GM12878 (cell line): Measurements from ENCODE around the gene EHHADH. TPM values are rescaled to one million over a fixed set of nuclear protein-coding genes. Genes with fewer than 3 reads are reported as not detected.

Source experiments
- ATAC-seq: fragments of 200-7000 bp; cut with Tn5 transposase; 3 replicates; pipeline ENCODE4 v1.9.1; 2020; ENCODE audit warnings: mild to moderate bottlenecking, moderate library complexity
- BruUV-seq: library from RNA; stranded (reverse); fragments of 400-500 nt; replicated peaks from 2 replicates; lab custom pipeline; 2021; lab: Mats Ljungman, UMichigan
- CTCF ChIA-PET: fragments of 300-600 bp; sonication (Branson Sonifier 250); formaldehyde crosslinking; extraction: SDS; loops from one replicate; lab custom pipeline; 2021; ENCODE audit warnings: inconsistent platforms; lab: Yijun Ruan, JAX
- POLR2A ChIA-PET: fragments of 350-600 bp; formaldehyde crosslinking; extraction: SDS; loops from one replicate; lab custom pipeline; 2021; ENCODE audit warnings: inconsistent platforms; lab: Charles Lee
- RAD21 ChIA-PET: fragments of 300-600 bp; sonication (Branson Sonifier 250); formaldehyde crosslinking; loops from one replicate; lab custom pipeline; 2023; ENCODE audit warnings: antibody characterized with exemption; ENCODE audit not compliant: unreplicated experiment; lab: Charles Lee
- SMC1A ChIA-PET: fragments of 300-600 bp; sonication (Branson Sonifier 250); formaldehyde crosslinking; loops from one replicate; lab custom pipeline; 2023; ENCODE audit not compliant: unreplicated experiment, uncharacterized antibody; lab: Charles Lee
- DNase-seq: peaks from one replicate; pipeline ENCODE4 v3.0.0-alpha.2; 2011; ENCODE audit warnings: low read depth, low spot score
- FAIRE-seq: peaks from 3 replicates; lab custom pipeline; 2011; peaks lifted over from hg19 to GRCh38; lab: Jason Lieb, UNC
- H2AFZ ChIP-seq: 2 replicates; pipeline ENCODE4 v1.6.0; 2011; ENCODE audit warnings: low read depth, low read length, control low read depth; ENCODE audit not compliant: control insufficient read depth
- H3K27ac ChIP-seq: 2 replicates; pipeline ENCODE4 v1.5.1; 2011; ENCODE audit warnings: control low read depth; ENCODE audit not compliant: control insufficient read depth, insufficient read depth
- H3K27me3 ChIP-seq, 2 experiments: replicated peaks in 1 of 2; 2 replicates each; pipeline versions ENCODE4 v1.6.0 to v1.6.1; 2011; ENCODE audit warnings: low read length in 1 of 2; ENCODE audit not compliant: control insufficient read depth in 2 of 2, insufficient read depth in 2 of 2
- H3K36me3 ChIP-seq, 2 experiments: 2 replicates each; pipeline ENCODE4 v1.5.1; 2011; ENCODE audit warnings: low read length in 1 of 2; ENCODE audit not compliant: control insufficient read depth in 2 of 2, insufficient read depth in 2 of 2
- H3K4me1 ChIP-seq: 2 replicates; pipeline ENCODE4 v1.6.1; 2011; ENCODE audit warnings: mild to moderate bottlenecking, low read length, moderate library complexity, mixed read lengths; ENCODE audit not compliant: control insufficient read depth, insufficient read depth
- H3K4me2 ChIP-seq: 2 replicates; pipeline ENCODE4 v1.6.0; 2011; ENCODE audit warnings: control low read depth; ENCODE audit not compliant: control insufficient read depth, insufficient read depth
- H3K4me3 ChIP-seq: fragments of 200-600 bp; sonication (generic); 2 replicates; pipeline ENCODE4 v1.5.1; 2016
- H3K79me2 ChIP-seq: 2 replicates; pipeline ENCODE4 v1.6.0; 2011; ENCODE audit warnings: low read length; ENCODE audit not compliant: control insufficient read depth, insufficient read depth
- H3K9ac ChIP-seq: 2 replicates; pipeline ENCODE4 v1.8.0; 2011; ENCODE audit warnings: low read length, control low read depth, mixed read lengths; ENCODE audit not compliant: control insufficient read depth, insufficient read depth
- H3K9me3 ChIP-seq: replicated peaks from 3 replicates; pipeline ENCODE4 v1.5.1; 2011; ENCODE audit warnings: mild to moderate bottlenecking, low read length; ENCODE audit not compliant: control insufficient read depth, insufficient read depth
- H4K20me1 ChIP-seq: 2 replicates; pipeline ENCODE4 v1.6.0; 2011; ENCODE audit not compliant: control insufficient read depth, insufficient read depth
- ASH2L ChIP-seq: fragments of 300-600, 200-600 bp; sonication (generic); IDR thresholded peaks from 2 replicates; pipeline ENCODE4 v1.6.1; 2017; ENCODE audit warnings: low read depth, mild to moderate bottlenecking, borderline replicate concordance
- BACH1 ChIP-seq: fragments of 450-650 bp; IDR thresholded peaks from 2 replicates; pipeline ENCODE4 v1.6.1; 2017; ENCODE audit warnings: mild to moderate bottlenecking, borderline replicate concordance
- E2F8 ChIP-seq: fragments of 450-650 bp; IDR thresholded peaks from 2 replicates; pipeline ENCODE4 v1.6.1; 2018; ENCODE audit warnings: mild to moderate bottlenecking, low read depth, moderate library complexity; ENCODE audit not compliant: partially characterized antibody
- EP300 ChIP-seq, 2 experiments: fragments of 150-350 bp in 1 of 2; IDR thresholded peaks; 2 replicates each; pipeline ENCODE4 v1.6.1; 2011 to 2012; ENCODE audit warnings: low read depth in 2 of 2, low read length in 2 of 2, borderline replicate concordance in 1 of 2, improper control_type of control experiment in 1 of 2, inconsistent platforms in 1 of 2; ENCODE audit not compliant: control insufficient read depth in 1 of 2
- FOXM1 ChIP-seq: IDR thresholded peaks from 2 replicates; pipeline ENCODE4 v1.6.1; 2012; ENCODE audit warnings: low read depth, mild to moderate bottlenecking, inconsistent platforms, low read length, moderate library complexity
- HCFC1 ChIP-seq: fragments of 150-350 bp; IDR thresholded peaks from 2 replicates; pipeline ENCODE4 v1.6.1; 2014; ENCODE audit warnings: low read length
- HDAC6 ChIP-seq: fragments of 200-600 bp; sonication (generic); IDR thresholded peaks from one replicate; pipeline ENCODE4 v1.8.0; 2017; ENCODE audit warnings: antibody characterized with exemption; ENCODE audit not compliant: unreplicated experiment
- MAX ChIP-seq: IDR thresholded peaks from 2 replicates; pipeline ENCODE4 v1.6.1; 2012; ENCODE audit warnings: low read depth, low read length, improper control_type of control experiment
- PKNOX1 ChIP-seq: fragments of 450-650 bp; IDR thresholded peaks from 2 replicates; pipeline ENCODE4 v1.6.1; 2016; ENCODE audit warnings: mild to moderate bottlenecking
- POLR2AphosphoS5 ChIP-seq: IDR thresholded peaks from 2 replicates; pipeline ENCODE4 v1.6.1; 2011; ENCODE audit warnings: mild to moderate bottlenecking, low read length, inconsistent platforms
- RFX5 ChIP-seq: IDR thresholded peaks from 2 replicates; pipeline ENCODE4 v1.6.1; 2011; ENCODE audit warnings: low read depth, low read length, improper control_type of control experiment
- STAT3 ChIP-seq: IDR thresholded peaks from 2 replicates; pipeline ENCODE4 v1.6.1; 2011; ENCODE audit warnings: low read depth, low read length, improper control_type of control experiment
- whole genome bisulfite sequencing: methylation state at CpG from one replicate; pipeline ENCODE4 v1.1.6; 2016; ENCODE audit warnings: low lambda C conversion rate; ENCODE audit not compliant: insufficient replicate concordance, insufficient coverage; ENCODE audit errors: missing lambda C conversion rate; 5-methylcytosine and 5-hydroxymethylcytosine counted together
- in situ Hi-C: fragments of 300-500 bp; cut with MboI; formaldehyde crosslinking; loops from 9 replicates; pipeline ENCODE4 v1.14.3; 2018; ENCODE audit warnings: mixed read lengths
- intact Hi-C: fragments of 100-400 bp; cut with micrococcal nuclease; formaldehyde crosslinking; loops from one replicate; pipeline ENCODE4 v1.14.2; 2022; ENCODE audit not compliant: unreplicated experiment
- polyA plus RNA-seq, 11 experiments: library from polyadenylated mRNA; depleted of rRNA in 4 of 11; unstranded in 6 of 11; stranded (reverse) in 5 of 11; fragments of >200 nt; fragmentation: Nextera tagmentation in 4 of 11; fragmentation: Illumina TruSeq in 1 of 11; extraction: Ambion mirVana in 4 of 11; extraction: Trizol in 1 of 11; gene quantifications; 1 replicate in 1 of 11; 2 replicates in 10 of 11; pipeline versions ENCODE4 v1.2.1 to v1.2.3, GENCODE V29; 2011 to 2016; ENCODE audit warnings: inconsistent platforms in 2 of 11, missing spikeins in 2 of 11, low read depth in 1 of 11
- total RNA-seq, 4 experiments: library from RNA; depleted of rRNA in 3 of 4; stranded (reverse); fragments of >200 nt in 3 of 4; fragmentation: Illumina TruSeq in 1 of 4; extraction: Trizol in 1 of 4; gene quantifications; 2 replicates each; pipeline versions ENCODE4 v1.2.1 to v1.2.3, GENCODE V29; 2013 to 2021

EHHADH gene
- total and polyA plus RNA-seq, 10 of the 15 experiments (the other 5 are each of a cell fraction or from before 2014, with no cell fraction given) = 0.96 to 8.4 (median 5.3) TPM

GRCh38 chr3:185197068-185197467, 56.8 kb downstream of the EHHADH start:
- FAIRE-seq = no peak
- Histone ChIP-seq H3K27ac (no peak overlapping the region), H3K79me2 (no peaks in the 10 kb centered on the region), H3K9me3 (no peaks in the 10 kb centered on the region), H4K20me1 (no peaks in the 10 kb centered on the region), H3K4me3 (no peak overlapping the region), H3K4me1 (no peaks in the 10 kb centered on the region), H3K36me3 (no peaks in the 10 kb centered on the region), H3K4me2 (no peak overlapping the region)
- no peak for ATAC-seq
- in situ Hi-C loops = no loop called here
- RAD21 ChIA-PET = no interaction called here
- TF ChIP-seq POLR2AphosphoS5 = no peak
- TF ChIP-seq HCFC1 = no peak
- no peak for TF ChIP-seq ASH2L
- TF ChIP-seq E2F8 = no peak
- no peak for TF ChIP-seq EP300 (IDR thresholded peaks at IDR 0.05; ENCODE audit: borderline replicate concordance in 1 of 2, control insufficient read depth in 1 of 2, low read depth in 2 of 2, low read length in 2 of 2)
- no peak for TF ChIP-seq FOXM1
- no peak for TF ChIP-seq PKNOX1
- no peak for TF ChIP-seq RFX5
- TF ChIP-seq HDAC6 = no peak
- no peak for TF ChIP-seq BACH1
- no peak for TF ChIP-seq STAT3
- TF ChIP-seq MAX = no peak
- TF ChIP-seq, all 136 proteins: peak for 0
- POLR2A ChIA-PET = no interaction called here
- no TSS peak for BruUV-seq
- SMC1A ChIA-PET = interaction anchor here (0.5 kb wide), 1 partner anchor 1228 kb away, joined by 3 read pairs; no protein-coding TSS in a partner anchor
- Histone ChIP-seq H2AFZ (no peak overlapping the region), H3K9ac (no peak overlapping the region), H3K27me3 (no peaks in the 10 kb centered on the region)
- CTCF ChIA-PET = no interaction called here
- DNase-seq = no peak
- intact Hi-C loops = no loop called here
- WGBS = 61% methylated on average over 2 of the region's 2 CpGs
